ENCODE results near the gene DENND4A.

Gene DENND4A

DNA sequence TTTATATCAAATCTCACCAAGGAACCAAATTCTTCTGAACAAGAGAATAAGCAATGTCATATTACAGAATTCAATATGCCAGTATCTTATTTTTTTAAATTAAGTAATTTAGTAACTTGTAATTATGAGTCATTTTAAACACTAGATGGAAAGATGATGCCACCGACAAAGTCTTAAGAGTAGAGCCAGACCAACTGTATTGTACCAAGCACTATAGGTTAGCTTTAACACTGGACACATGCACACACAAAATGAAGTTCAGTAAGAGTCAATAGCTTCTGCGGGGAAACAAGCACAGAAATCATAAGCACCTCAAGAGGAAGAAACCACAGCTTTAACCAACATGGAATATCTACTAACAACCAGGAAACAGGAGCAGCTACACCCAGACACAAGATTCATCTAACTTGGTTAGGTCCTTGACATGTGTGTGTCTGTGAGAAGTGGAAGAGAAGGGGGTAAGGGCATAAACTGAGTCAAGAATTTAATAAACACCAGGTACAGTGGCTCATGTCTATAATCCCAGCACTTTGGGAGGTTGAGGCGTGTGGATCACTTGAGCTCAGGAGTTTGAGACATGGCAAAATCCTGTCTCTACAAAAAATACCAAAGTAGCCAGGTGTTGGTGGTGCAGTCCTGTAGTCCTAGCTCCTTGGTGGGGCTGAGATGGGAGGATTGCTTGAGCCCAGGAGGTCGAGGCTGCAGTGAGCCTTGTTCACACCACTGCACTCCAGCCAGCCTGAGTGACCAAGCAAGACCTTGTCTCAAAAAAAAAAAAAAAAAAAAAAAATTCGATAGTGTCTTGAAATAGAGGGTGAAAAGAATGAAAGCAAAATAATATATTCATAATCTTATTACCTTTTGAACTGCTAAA, 28.9 kb downstream of the DENND4A start:
- H3K36me3 ChIP-seq (ENCODE audit: control insufficient read depth in 2 of 2, insufficient read depth in 1 of 2, low read length in 2 of 2): no peaks in the 10 kb centered on the region; a peak in 1 of 3 replicates
- H3K4me1 ChIP-seq (ENCODE audit: control insufficient read depth, insufficient read depth, low read length): peaks cover 14% of the 10 kb centered on the region
- H3K4me3 ChIP-seq (ENCODE audit: low read depth, low read length): no peak overlapping the region
- ChIA-PET CTCF (no interaction called here), POLR2A (no interaction called here)
- no peak overlapping the region for H3K27ac ChIP-seq (ENCODE audit: extremely low read depth, low read depth, low read length)
- no peaks in the 10 kb centered on the region for H3K9me3 ChIP-seq (ENCODE audit: control insufficient read depth, insufficient read depth, low read depth, low read length)
- no peak for TF ChIP-seq ZNF114 (tag by site-specific recombination; IDR thresholded peaks at IDR 0.05)
- TF ChIP-seq ZNF624 (tag by site-specific recombination; IDR thresholded peaks at IDR 0.05): no peak
- TF ChIP-seq ZNF138 (tag by site-specific recombination; IDR thresholded peaks at IDR 0.05; ENCODE audit: borderline replicate concordance): no peak
- TF ChIP-seq ZNF223 (tag by site-specific recombination; IDR thresholded peaks at IDR 0.05): no peak
- TF ChIP-seq, protein P1, sequence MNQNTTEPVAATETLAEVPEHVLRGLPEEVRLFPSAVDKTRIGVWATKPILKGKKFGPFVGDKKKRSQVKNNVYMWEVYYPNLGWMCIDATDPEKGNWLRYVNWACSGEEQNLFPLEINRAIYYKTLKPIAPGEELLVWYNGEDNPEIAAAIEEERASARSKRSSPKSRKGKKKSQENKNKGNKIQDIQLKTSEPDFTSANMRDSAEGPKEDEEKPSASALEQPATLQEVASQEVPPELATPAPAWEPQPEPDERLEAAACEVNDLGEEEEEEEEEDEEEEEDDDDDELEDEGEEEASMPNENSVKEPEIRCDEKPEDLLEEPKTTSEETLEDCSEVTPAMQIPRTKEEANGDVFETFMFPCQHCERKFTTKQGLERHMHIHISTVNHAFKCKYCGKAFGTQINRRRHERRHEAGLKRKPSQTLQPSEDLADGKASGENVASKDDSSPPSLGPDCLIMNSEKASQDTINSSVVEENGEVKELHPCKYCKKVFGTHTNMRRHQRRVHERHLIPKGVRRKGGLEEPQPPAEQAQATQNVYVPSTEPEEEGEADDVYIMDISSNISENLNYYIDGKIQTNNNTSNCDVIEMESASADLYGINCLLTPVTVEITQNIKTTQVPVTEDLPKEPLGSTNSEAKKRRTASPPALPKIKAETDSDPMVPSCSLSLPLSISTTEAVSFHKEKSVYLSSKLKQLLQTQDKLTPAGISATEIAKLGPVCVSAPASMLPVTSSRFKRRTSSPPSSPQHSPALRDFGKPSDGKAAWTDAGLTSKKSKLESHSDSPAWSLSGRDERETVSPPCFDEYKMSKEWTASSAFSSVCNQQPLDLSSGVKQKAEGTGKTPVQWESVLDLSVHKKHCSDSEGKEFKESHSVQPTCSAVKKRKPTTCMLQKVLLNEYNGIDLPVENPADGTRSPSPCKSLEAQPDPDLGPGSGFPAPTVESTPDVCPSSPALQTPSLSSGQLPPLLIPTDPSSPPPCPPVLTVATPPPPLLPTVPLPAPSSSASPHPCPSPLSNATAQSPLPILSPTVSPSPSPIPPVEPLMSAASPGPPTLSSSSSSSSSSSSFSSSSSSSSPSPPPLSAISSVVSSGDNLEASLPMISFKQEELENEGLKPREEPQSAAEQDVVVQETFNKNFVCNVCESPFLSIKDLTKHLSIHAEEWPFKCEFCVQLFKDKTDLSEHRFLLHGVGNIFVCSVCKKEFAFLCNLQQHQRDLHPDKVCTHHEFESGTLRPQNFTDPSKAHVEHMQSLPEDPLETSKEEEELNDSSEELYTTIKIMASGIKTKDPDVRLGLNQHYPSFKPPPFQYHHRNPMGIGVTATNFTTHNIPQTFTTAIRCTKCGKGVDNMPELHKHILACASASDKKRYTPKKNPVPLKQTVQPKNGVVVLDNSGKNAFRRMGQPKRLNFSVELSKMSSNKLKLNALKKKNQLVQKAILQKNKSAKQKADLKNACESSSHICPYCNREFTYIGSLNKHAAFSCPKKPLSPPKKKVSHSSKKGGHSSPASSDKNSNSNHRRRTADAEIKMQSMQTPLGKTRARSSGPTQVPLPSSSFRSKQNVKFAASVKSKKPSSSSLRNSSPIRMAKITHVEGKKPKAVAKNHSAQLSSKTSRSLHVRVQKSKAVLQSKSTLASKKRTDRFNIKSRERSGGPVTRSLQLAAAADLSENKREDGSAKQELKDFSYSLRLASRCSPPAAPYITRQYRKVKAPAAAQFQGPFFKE (tag by site-specific recombination; IDR thresholded peaks at IDR 0.05; ENCODE audit: borderline replicate concordance): no peak
- no peak for TF ChIP-seq ZNF530 (tag by site-specific recombination; IDR thresholded peaks at IDR 0.05; ENCODE audit: low read depth)
- TF ChIP-seq, protein P2, sequence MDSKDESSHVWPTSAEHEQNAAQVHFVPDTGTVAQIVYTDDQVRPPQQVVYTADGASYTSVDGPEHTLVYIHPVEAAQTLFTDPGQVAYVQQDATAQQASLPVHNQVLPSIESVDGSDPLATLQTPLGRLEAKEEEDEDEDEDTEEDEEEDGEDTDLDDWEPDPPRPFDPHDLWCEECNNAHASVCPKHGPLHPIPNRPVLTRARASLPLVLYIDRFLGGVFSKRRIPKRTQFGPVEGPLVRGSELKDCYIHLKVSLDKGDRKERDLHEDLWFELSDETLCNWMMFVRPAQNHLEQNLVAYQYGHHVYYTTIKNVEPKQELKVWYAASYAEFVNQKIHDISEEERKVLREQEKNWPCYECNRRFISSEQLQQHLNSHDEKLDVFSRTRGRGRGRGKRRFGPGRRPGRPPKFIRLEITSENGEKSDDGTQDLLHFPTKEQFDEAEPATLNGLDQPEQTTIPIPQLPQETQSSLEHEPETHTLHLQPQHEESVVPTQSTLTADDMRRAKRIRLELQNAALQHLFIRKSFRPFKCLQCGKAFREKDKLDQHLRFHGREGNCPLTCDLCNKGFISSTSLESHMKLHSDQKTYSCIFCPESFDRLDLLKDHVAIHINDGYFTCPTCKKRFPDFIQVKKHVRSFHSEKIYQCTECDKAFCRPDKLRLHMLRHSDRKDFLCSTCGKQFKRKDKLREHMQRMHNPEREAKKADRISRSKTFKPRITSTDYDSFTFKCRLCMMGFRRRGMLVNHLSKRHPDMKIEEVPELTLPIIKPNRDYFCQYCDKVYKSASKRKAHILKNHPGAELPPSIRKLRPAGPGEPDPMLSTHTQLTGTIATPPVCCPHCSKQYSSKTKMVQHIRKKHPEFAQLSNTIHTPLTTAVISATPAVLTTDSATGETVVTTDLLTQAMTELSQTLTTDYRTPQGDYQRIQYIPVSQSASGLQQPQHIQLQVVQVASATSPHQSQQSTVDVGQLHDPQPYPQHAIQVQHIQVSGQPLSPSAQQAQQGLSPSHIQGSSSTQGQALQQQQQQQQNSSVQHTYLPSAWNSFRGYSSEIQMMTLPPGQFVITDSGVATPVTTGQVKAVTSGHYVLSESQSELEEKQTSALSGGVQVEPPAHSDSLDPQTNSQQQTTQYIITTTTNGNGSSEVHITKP (tag by site-specific recombination; IDR thresholded peaks at IDR 0.05): peak; percentile 91
- no peak for TF ChIP-seq TCF7L2 (IDR thresholded peaks at IDR 0.05; ENCODE audit: borderline replicate concordance, low read depth, low read length)
- TF ChIP-seq, protein P3, sequence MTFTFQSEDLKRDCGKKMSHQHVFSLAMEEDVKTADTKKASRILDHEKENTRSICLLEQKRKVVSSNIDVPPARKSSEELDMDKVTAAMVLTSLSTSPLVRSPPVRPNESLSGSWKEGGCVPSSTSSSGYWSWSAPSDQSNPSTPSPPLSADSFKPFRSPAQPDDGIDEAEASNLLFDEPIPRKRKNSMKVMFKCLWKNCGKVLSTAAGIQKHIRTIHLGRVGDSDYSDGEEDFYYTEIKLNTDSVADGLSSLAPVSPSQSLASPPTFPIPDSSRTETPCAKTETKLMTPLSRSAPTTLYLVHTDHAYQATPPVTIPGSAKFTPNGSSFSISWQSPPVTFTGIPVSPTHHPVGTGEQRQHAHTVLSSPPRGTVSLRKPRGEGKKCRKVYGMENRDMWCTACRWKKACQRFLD (tag by site-specific recombination; IDR thresholded peaks at IDR 0.05): no peak
- TF ChIP-seq ZNF350 (tag by site-specific recombination; IDR thresholded peaks at IDR 0.05): no peak
- no peak for TF ChIP-seq ZEB2 (tag by site-specific recombination; IDR thresholded peaks at IDR 0.05)
- TF ChIP-seq ZNF768 (tag by site-specific recombination; IDR thresholded peaks at IDR 0.05): no peak
- TF ChIP-seq YY1 (tag by site-specific recombination; IDR thresholded peaks at IDR 0.05): no peak
- TF ChIP-seq ZNF274 (IDR thresholded peaks at IDR 0.05; ENCODE audit: low read length): no peak
- TF ChIP-seq ZNF274 (tag by site-specific recombination; IDR thresholded peaks at IDR 0.05; ENCODE audit: borderline replicate concordance): no peak
- no peak for TF ChIP-seq ZNF664 (tag by site-specific recombination; IDR thresholded peaks at IDR 0.05)
- no peak for TF ChIP-seq ZNF560 (tag by site-specific recombination; IDR thresholded peaks at IDR 0.05; ENCODE audit: borderline replicate concordance)
- no peak for TF ChIP-seq ZNF10 (tag by site-specific recombination; IDR thresholded peaks at IDR 0.05)
- TF ChIP-seq ZNF155 (tag by site-specific recombination; IDR thresholded peaks at IDR 0.05): no peak
- TF ChIP-seq, protein P4, sequence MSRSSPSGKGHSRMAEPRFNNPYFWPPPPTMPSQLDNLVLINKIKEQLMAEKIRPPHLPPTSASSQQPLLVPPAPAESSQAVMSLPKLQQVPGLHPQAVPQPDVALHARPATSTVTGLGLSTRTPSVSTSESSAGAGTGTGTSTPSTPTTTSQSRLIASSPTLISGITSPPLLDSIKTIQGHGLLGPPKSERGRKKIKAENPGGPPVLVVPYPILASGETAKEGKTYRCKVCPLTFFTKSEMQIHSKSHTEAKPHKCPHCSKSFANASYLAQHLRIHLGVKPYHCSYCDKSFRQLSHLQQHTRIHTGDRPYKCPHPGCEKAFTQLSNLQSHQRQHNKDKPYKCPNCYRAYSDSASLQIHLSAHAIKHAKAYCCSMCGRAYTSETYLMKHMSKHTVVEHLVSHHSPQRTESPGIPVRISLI (tag by site-specific recombination; IDR thresholded peaks at IDR 0.05): peak; percentile 75; the same call in 1 of the 2 replicates
- peak; percentile 61; the same call in 1 of the 2 replicates for TF ChIP-seq SP7 (tag by site-specific recombination; IDR thresholded peaks at IDR 0.05)
- no peak for TF ChIP-seq GLIS1 (tag by site-specific recombination; IDR thresholded peaks at IDR 0.05)
- no peak for TF ChIP-seq ZNF629 (tag by site-specific recombination; IDR thresholded peaks at IDR 0.05)
- TF ChIP-seq ZNF670 (tag by site-specific recombination; IDR thresholded peaks at IDR 0.05; ENCODE audit: low read depth): no peak
- no peak for TF ChIP-seq ZBTB48 (tag by site-specific recombination; IDR thresholded peaks at IDR 0.05)
- TF ChIP-seq ZNF433 (tag by site-specific recombination; IDR thresholded peaks at IDR 0.05; ENCODE audit: low read depth): no peak
- TF ChIP-seq ZNF423 (tag by site-specific recombination; IDR thresholded peaks at IDR 0.05): no peak

Data from HEK293 (cell line).